Upper lobe of left lung (tissue), 4 donors: Measurements from ENCODE around the gene GALNT13.

Source experiments
- EP300 ChIP-seq, 4 donors: sonication (generic); formaldehyde crosslinking; IDR thresholded peaks; one replicate each; pipeline ENCODE4 v1.5.1; 2017; ENCODE audit warnings: antibody characterized with exemption in 4 of 4, control low read depth in 2 of 4
- POLR2A ChIP-seq, 4 donors: fragments of 450-650 bp; IDR thresholded peaks; one replicate each; pipeline ENCODE4 v1.5.1; 2016 to 2017; ENCODE audit warnings: antibody characterized with exemption in 4 of 4, mild to moderate bottlenecking in 2 of 4
- POLR2AphosphoS5 ChIP-seq, 2 donors: sonication (generic); formaldehyde crosslinking; IDR thresholded peaks; one replicate each; pipeline ENCODE4 v1.5.1; 2017; ENCODE audit warnings: antibody characterized with exemption in 2 of 2
- TF ChIP-seq, protein P1 (sequence below), 6 experiments: fragments of 450-650 bp in 4 of 6; fragments of 200-600 bp in 2 of 6; sonication (generic) in 2 of 6; IDR thresholded peaks; one replicate each; pipeline ENCODE4 v1.5.1; 2016 to 2019; ENCODE audit warnings: antibody characterized with exemption in 6 of 6

GRCh38 chr2:154462634-154463033 lies 590.9 kb downstream of the GALNT13 start:
- TF ChIP-seq, protein P1, sequence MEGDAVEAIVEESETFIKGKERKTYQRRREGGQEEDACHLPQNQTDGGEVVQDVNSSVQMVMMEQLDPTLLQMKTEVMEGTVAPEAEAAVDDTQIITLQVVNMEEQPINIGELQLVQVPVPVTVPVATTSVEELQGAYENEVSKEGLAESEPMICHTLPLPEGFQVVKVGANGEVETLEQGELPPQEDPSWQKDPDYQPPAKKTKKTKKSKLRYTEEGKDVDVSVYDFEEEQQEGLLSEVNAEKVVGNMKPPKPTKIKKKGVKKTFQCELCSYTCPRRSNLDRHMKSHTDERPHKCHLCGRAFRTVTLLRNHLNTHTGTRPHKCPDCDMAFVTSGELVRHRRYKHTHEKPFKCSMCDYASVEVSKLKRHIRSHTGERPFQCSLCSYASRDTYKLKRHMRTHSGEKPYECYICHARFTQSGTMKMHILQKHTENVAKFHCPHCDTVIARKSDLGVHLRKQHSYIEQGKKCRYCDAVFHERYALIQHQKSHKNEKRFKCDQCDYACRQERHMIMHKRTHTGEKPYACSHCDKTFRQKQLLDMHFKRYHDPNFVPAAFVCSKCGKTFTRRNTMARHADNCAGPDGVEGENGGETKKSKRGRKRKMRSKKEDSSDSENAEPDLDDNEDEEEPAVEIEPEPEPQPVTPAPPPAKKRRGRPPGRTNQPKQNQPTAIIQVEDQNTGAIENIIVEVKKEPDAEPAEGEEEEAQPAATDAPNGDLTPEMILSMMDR (IDR thresholded peaks at IDR 0.05): no peak
- TF ChIP-seq EP300 (IDR thresholded peaks at IDR 0.05) (no peak), POLR2AphosphoS5 (IDR thresholded peaks at IDR 0.05) (no peak), POLR2A (IDR thresholded peaks at IDR 0.05) (no peak)
